VCaP (cell line): ENCODE measurements around the gene WWTR1.

ENCODE experiments used
- H3K27ac ChIP-seq: fragments of 450-650 bp; 2 replicates; pipeline ENCODE4 v1.5.1; 2017
- CTCF ChIP-seq: fragments of 450-650 bp; conservative IDR thresholded peaks from 2 replicates; pipeline ENCODE4 v1.5.1; 2017; ENCODE audit warnings: mild to moderate bottlenecking, moderate library complexity

The WWTR1 gene

DNA sequence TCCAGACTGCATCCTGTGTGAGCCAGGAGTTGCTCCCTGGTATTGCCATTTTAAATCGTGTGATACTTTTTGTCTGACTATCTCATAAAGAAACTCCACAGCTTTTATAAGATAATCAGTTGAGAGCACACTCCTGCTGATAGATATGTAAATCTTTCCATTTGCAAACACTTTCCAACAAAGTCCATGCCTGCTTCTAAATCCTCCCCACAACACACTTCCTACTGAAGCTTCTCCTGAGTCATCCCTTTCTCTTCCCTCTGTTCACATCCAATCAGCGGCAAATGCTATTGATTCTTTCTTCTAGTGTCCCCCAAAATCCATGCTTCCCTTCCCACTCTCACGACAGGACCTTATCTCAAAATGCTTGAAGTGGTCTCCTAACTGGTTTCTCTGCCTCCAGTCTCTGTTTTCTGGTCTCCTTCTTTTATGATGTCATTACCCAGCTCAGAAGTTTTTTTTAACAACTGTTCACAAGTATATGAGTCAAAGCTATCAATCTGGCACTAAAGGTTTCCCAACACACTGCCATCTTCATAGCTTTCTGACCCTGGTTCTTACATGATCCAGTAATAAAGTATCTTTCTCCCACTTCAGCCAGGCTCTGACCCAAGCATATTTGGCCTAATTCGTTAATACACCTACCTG, 4.5 kb upstream of the WWTR1 start:
- H3K27ac ChIP-seq: no peak overlapping the region

GRCh38 chr3:149660462-149660861, 2.6 kb upstream of the WWTR1 start:
- no peak overlapping the region for H3K27ac ChIP-seq
- TF ChIP-seq CTCF: no peak

More for the DNA sequence above, 4.5 kb upstream of the WWTR1 start:
- TF ChIP-seq CTCF: no peak

GRCh38 chr3:149658744-149659497, 1.1 kb upstream of the WWTR1 start:
- peak overlapping the region; percentile 86 for H3K27ac ChIP-seq
- no peak for TF ChIP-seq CTCF

GRCh38 chr3:149657321-149657925, 402 bp downstream of the WWTR1 start:
- no peak for TF ChIP-seq CTCF
- peak overlapping the region; percentile 86 for H3K27ac ChIP-seq

DNA sequence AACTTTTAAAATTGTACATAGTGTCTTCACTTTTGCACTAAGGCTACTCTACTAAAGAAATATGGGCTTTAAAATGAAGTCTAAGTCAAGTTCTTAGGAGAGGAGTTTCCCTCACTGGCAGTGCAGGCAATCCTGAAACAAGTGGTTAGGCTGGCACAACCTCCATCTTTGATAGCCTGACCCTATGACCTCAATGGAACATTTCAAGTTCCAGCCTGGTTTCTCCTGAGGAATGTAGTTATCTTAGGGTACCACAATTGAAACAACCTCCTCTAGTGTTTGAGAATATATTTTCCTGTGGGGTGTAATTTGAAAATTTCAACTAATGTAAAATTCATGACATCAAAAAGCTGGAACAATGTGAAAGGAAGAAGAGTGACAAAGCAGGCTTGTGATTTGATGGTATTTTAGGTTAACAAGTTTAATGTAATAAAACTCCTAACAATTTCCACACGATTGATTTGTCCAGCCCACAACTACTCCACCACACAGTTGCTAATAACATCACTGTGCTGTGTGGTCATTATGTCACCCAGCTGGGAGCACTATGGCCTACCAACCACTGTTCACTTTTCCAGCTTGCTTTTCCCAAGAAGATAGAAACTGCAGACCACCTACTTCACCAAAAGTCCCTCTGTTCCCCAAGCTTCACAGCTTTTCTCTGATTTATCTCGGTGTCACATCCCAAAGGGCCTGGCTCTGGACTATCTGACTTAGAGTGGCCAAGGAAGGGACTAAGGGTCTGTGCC, 1.8 kb downstream of the WWTR1 start:
- TF ChIP-seq CTCF: no peak
- no peak overlapping the region for H3K27ac ChIP-seq

GRCh38 chr3:149654188-149654601, 3.6 kb downstream of the WWTR1 start:
- no peak for TF ChIP-seq CTCF
- H3K27ac ChIP-seq: no peak overlapping the region

DNA sequence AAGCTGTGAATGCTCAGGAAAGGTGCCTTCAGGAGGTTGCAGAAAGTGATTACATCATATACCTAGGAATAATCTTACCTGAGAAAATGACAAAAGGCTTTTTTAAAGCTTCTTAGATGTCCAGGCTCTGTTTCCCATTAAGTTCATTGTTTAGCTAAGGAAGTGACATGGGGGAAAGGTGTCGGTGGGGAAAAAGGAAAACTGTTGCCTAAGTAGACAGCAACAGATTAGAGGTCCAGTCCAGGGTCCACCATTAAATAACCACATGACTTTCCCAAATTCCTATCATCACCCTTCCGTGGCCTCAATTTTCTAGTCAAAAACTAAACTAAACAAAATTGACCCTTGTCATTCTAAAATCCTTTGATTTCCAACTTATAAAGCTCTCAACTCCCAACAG, 4.3 kb downstream of the WWTR1 start:
- TF ChIP-seq CTCF: no peak
- H3K27ac ChIP-seq: no peak overlapping the region
